Hematopoietic multipotent progenitor cell (in vitro differentiated cells): Measurements from ENCODE around the gene LETM1. TPM values are rescaled to one million over a fixed set of nuclear protein-coding genes. Genes with fewer than 3 reads are reported as not detected.

ENCODE experiments used
- DNase-seq, 3 donors: peaks; one replicate each; pipeline ENCODE4 v3.0.0-alpha.2; 2011 to 2015; ENCODE audit warnings: low read depth in 2 of 3, low spot score in 2 of 3
- total RNA-seq: library from RNA; depleted of rRNA; stranded (reverse); fragments of >200 nt; gene quantifications from one replicate; pipeline ENCODE4 v1.2.3, GENCODE V29; 2012

LETM1 gene
- total RNA-seq, 1 donor = 75.9 TPM

- DNase-seq = no peak
Observed at GRCh38 chr4:1808851-1809753, 46.9 kb downstream of the LETM1 start.

DNA sequence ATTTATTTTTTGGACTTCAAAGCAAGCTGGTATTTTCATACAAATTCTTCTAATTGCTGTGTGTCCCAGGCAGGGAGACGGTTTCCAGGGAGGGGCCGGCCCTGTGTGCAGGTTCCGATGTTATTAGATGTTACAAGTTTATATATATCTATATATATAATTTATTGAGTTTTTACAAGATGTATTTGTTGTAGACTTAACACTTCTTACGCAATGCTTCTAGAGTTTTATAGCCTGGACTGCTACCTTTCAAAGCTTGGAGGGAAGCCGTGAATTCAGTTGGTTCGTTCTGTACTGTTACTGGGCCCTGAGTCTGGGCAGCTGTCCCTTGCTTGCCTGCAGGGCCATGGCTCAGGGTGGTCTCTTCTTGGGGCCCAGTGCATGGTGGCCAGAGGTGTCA lies 47.6 kb downstream of the LETM1 start:
- DNase-seq = no peak

GRCh38 chr4:1807332-1807777 lies 48.6 kb downstream of the LETM1 start:
- DNase-seq = no peak

GRCh38 chr4:1806596-1807331 lies 49.2 kb downstream of the LETM1 start:
- DNase-seq = no peak

- DNase-seq = no peak
Observed at GRCh38 chr4:1806223-1806564, 49.8 kb downstream of the LETM1 start.

DNA sequence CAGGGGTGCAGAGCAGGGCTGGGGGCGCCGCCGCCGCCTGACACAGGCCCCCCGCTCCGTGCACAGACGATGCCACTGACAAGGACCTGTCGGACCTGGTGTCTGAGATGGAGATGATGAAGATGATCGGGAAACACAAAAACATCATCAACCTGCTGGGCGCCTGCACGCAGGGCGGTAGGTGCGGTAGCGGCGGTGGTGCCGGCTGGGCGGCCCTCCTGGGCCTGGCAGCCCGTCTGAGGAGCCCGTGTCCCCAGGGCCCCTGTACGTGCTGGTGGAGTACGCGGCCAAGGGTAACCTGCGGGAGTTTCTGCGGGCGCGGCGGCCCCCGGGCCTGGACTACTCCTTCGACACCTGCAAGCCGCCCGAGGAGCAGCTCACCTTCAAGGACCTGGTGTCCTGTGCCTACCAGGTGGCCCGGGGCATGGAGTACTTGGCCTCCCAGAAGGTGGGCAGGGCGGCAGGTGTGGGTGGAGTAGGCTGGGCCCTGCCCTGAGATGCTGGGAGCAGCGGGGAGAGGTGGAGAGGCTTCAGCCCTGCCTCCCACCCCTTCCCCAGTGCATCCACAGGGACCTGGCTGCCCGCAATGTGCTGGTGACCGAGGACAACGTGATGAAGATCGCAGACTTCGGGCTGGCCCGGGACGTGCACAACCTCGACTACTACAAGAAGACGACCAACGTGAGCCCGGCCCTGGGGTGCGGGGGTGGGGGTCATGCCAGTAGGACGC lies 50.3 kb downstream of the LETM1 start:
- no peak for DNase-seq

- no peak for DNase-seq
Observed at GRCh38 chr4:1804638-1805492, 51.1 kb downstream of the LETM1 start.

GRCh38 chr4:1803523-1804423 lies 52.2 kb downstream of the LETM1 start:
- DNase-seq = no peak

- no peak for DNase-seq
Observed at GRCh38 chr4:1802720-1803522, 53.0 kb downstream of the LETM1 start.

- no peak for DNase-seq
Observed at GRCh38 chr4:1802151-1802715, 53.7 kb downstream of the LETM1 start.

DNA sequence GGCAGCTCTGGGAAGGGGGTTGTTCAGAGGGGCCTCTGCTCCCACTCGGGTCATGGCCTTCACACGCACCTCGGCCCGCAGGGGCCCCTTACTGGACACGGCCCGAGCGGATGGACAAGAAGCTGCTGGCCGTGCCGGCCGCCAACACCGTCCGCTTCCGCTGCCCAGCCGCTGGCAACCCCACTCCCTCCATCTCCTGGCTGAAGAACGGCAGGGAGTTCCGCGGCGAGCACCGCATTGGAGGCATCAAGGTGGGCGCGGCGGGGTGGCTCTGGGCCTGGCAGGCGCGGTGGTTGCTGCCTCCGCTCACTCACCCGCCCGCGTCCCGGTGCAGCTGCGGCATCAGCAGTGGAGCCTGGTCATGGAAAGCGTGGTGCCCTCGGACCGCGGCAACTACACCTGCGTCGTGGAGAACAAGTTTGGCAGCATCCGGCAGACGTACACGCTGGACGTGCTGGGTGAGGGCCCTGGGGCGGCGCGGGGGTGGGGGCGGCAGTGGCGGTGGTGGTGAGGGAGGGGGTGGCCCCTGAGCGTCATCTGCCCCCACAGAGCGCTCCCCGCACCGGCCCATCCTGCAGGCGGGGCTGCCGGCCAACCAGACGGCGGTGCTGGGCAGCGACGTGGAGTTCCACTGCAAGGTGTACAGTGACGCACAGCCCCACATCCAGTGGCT lies 54.5 kb downstream of the LETM1 start:
- DNase-seq = no peak

DNA sequence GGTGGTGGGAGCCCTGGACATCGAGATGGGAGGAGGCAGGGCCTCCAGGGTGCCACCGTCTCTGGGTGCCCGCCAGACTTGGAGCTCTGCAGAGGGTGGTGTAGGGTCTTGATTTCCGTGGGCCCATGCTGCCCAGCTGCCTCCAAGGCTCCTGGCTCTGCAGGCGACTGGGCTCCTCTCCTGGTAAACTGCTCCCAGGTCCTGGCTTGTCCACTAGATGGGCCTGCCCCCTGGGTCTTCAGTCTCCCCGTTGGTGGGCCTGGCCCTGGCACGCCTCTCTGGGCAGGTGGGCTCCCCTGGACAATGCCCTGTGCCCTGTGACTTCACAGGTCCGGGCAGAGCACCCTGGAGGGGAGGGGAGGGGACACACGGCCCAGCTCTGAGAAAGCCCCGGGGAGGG lies 55.2 kb downstream of the LETM1 start:
- no peak for DNase-seq

GRCh38 chr4:1799387-1800375 lies 56.3 kb downstream of the LETM1 start:
- DNase-seq = no peak

- DNase-seq = no peak
Observed at GRCh38 chr4:1798580-1799386, 57.2 kb downstream of the LETM1 start.

- no peak for DNase-seq
Observed at GRCh38 chr4:1797861-1798579, 57.9 kb downstream of the LETM1 start.
